ENCODE measurements around the gene FLOT2.
"Not testable (repeated sequence)": the region's sequence is repeated elsewhere in the genome, so short reads cannot be mapped to it uniquely, and the experiment has no call there.

The FLOT2 gene

DNA sequence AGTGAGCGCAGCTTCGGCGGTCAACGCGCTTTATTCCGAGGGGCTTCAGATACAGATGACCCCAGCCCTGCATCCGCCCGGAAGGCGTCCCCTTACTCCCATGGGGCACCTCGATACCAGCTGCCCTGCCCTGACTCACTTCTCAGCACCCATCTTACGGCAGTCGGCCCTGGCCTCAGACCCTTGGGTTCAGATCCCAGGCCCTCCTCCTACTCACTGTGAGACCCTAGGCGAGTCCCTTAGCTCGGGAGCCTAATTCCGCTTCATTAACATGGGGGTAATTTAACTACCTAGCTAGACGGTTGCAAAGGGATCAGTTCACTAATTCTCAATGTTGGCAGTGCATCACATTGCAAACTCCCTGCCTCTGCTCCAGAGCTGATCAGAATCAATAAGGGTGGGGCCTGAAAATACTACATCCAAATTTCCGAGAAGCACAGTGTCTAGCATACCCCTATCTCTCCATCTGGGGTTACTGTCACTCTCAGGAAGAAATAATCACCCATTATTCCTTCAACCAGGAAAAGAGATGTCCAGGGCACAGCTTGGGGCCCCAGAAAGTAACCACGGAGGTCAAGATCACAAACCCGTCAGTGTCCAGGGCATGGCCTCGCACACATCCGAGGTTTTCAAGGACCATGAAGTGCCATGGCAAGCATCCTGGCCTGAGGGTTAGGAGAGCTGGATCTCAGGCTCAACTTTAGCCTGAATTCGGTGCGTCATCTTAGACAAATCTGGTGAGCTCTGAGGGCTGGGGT, 415 bp upstream of the FLOT2 start:
- in situ Hi-C loops (cut with HindIII; ENCODE audit: low sequenced_read_pairs), result no loop called here

DNA sequence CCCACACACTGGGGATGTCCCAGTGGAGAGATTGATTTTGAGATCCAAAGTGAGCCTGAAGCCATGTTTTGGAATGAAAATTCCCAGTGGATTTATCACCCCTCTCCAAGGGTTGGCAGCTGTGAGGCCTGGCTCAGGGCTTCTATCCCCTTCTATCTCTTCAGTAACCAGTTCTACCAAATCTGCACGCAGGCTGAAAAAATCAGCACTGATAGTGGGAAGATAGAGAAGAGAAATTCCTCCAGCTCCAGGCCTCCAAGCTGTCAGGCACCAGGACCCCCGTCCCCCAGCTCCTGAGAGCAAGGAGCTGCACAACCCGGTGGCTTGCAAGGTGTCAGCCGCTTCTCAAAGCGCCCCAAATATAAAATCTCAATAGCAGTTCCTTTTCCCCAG, 1.0 kb downstream of the FLOT2 start:
- in situ Hi-C loops (cut with HindIII; ENCODE audit: low sequenced_read_pairs), result no loop called here

DNA sequence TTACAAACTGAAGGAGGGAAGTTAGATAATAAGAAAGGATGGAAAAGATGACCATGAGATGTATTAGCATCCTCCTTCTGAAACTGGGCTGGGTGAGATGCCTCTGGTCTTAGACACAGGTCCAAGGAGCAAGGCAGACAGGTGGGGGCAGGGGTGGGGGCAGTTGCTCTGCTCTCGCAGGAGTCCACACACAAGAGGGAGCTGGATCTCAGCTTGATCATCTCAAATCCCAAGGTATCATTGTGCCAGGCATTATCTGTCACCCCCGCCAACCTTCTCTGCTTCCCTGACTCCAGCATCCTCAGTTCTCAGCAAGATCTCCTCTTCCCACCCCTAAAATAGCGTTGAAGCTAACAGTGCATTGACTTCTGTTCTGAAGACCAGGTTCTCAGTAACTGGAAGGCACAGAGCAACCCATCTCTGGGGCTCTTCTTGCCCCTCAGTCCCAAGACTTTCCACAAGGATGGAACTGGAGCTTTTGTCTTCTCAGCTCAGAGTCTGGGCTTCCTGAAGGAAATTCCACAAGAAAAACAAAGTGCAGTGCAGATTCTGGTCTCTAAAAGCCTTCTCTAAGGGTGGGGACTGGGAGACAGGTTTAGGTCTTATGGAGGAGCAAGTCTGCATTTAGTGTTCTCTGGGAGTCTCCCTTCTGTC, 1.6 kb downstream of the FLOT2 start:
- in situ Hi-C loops (cut with HindIII; ENCODE audit: low sequenced_read_pairs), result no loop called here

DNA sequence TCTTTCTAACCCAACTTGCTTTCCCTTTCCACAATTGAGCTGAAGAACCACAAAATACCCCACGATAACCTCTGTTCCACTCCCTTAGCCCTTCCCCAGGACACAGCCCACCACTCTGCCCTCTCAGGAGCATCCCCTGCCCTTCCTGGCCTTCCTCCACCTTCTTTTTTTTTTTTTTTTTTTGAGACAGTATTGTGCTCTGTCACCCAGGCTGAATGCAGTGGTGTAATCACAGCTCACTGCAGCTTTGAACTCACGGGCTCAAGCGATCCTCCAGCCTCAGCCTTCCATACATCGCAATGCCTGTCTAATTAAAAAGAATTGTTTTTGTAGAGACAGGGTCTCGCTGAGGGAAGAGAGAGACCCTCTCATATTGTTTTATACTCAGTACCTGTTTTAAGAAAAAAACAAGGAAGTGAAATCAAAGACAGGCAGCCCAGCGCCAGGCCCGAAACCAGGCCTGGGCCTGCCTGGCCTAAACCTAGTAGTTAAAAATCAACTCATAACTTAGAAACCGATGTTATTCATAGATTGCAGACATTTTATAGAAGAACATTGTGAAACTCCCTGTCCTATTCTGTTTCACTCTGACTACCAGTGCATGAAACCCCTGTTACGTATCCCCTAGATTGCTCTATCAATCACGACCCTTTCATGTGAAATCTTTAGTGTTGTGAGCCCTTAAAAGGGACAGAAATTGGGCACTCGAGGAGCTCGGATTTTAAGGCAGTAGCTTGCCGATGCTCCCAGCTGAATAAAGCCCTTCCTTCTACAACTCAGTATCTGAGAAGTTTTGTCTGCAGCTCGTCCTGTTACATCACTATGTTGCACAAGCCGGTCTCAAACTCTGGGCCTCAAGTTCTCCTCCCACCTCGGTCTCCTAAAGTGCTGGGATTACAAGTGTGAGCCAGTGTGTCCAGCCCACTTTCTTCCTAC, 4.0 kb downstream of the FLOT2 start:
- in situ Hi-C loops (cut with HindIII; ENCODE audit: low sequenced_read_pairs), result not testable (repeated sequence)

DNA sequence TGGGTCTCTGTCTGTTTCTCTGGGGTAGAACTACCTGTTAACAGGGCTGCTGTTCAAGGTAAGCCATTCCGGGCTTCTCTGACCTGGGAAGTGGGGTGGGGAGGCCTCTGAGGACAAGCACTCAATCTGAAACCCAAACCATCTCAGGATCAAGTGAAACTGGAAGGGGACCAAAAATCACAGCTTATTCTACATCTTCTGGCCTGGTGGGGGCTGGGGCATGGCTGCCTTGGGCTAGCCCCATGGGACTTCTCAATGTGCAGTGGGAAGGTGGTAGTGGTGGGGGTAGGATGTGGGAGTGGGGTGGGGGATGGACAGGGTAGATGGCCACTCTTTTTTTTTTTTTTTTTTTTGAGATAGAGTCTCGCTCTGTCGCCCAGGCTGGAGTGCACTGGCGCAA, 5.5 kb downstream of the FLOT2 start:
- in situ Hi-C loops (cut with HindIII; ENCODE audit: low sequenced_read_pairs), result no loop called here

DNA sequence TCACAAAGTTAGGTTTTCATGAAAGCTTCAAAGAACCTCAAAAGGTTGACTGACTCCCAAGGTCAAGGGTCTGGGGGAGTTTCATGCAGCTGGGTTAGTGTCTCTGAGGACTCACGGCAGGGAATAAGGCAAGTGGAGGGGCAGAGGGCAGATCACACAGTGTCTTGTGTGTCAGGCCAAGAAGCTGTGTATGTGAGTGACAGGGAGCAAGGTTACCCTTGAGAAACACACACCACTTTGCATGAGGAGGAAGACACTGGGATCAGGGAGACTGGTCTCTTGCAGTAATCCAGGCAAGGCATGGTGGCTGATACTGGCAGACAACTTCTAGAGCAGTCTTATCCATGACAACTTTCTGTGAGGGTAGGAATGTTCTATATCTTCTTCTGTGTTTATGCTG, 6.3 kb downstream of the FLOT2 start:
- in situ Hi-C loops (cut with HindIII; ENCODE audit: low sequenced_read_pairs), result no loop called here

DNA sequence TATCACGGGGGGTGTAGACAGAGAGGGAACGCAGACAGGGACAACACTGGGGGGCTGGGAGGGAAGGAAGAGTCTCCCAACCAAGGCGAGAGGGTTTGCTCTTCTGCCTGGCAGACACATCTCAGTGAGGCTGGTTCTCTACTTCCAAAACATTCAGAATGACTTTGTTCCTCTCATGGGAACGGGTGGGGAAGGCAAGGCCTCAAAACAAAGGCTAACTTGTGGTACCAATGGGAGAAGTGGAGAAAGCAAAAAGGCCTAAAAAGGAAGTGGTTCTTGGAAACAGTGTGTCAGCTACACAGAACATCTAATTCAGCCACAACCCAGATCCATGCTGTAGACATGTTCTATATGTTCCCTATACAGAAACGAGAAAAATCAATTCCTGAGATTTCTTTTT, 7.5 kb downstream of the FLOT2 start:
- in situ Hi-C loops (cut with HindIII; ENCODE audit: low sequenced_read_pairs), result no loop called here

DNA sequence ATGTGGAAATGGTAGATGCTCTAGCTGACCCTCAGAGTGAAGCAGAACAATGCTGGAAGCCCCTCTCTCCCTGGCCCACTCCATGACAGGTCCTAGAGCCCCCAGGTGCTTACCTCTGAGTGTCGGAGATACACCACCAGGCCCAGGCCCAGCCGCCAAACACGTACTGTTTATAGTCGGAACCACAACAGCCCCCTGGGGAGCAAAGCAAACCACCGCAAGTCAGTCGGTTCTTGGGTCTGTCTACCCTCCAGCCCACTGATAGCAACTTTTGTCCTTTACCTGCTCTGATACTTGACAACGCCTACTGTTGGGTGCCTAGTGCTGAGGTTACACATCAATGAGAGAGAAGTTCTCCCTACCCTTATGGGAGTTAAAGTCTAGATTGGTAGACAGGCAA, 8.7 kb downstream of the FLOT2 start:
- in situ Hi-C loops (cut with HindIII; ENCODE audit: low sequenced_read_pairs), result no loop called here

DNA sequence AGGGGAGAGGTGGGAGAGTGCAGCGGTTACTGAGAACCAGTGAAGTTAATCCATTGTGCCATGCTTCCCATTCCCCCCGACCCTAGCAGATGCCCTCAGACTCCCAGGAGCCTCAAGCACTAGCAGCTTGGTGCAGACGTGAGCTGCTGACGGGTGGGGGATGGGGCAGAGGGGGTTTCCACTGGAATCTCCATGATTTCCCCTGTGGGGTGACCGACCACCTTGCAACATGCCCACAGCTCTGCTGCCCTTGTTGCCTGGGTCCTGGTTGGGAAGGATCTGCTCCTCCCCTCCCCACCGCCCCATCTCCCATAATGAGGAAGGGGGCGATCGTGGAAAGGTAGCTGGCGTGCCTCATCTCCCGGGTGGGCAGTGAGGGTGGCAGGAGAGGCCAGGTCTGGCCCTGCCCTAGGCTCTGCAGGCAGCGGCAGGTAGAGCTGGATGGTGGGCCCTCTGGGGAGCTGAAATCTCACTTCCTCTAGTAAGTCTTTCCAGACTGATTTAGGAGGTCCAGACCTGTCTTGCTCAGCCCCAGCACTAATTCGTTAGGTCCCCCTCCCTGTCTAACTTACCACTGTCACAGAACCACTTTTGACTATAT, 9.6 kb downstream of the FLOT2 start:
- in situ Hi-C loops (cut with HindIII; ENCODE audit: low sequenced_read_pairs), result no loop called here

DNA sequence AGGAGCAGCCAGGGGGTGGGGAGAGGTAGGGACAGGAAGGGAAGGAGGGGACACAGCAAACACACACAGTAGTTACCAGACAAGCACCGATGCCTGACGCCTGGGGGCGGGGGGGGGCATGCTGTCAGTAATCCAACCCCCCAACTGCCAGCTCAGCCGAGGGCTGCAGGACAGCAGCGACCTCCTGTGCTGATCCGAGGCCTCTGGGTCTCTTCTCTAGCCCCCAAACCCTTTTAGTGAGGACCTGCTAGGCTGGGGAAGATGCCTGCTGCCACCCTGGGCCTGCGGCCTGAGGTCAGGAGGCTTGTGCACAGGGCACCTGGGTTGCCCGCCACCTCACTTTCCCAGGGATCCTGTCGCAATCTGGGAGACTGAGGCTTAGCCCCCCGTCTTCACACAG, 11.6 kb downstream of the FLOT2 start:
- in situ Hi-C loops (cut with HindIII; ENCODE audit: low sequenced_read_pairs), result no loop called here

DNA sequence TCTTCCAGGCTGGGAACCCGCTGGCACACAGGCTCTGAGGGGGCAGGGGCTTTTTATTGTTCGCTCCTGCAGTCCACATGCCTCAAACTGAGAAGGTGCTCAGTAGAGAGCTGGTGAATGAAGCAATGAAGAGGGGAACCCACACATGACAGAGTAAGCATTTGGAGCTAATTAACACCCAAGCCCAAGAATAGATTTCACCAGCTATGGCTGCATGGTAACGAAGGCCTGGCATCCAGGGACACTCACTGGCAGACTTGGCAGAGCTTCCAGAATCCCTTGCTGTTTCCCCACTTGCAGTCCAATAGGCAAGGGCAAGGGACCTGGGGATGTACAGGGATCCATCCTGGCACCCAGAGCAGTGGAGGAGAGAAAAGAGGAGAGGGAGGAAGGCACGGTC, 12.2 kb downstream of the FLOT2 start:
- in situ Hi-C loops (cut with HindIII; ENCODE audit: low sequenced_read_pairs), result no loop called here

DNA sequence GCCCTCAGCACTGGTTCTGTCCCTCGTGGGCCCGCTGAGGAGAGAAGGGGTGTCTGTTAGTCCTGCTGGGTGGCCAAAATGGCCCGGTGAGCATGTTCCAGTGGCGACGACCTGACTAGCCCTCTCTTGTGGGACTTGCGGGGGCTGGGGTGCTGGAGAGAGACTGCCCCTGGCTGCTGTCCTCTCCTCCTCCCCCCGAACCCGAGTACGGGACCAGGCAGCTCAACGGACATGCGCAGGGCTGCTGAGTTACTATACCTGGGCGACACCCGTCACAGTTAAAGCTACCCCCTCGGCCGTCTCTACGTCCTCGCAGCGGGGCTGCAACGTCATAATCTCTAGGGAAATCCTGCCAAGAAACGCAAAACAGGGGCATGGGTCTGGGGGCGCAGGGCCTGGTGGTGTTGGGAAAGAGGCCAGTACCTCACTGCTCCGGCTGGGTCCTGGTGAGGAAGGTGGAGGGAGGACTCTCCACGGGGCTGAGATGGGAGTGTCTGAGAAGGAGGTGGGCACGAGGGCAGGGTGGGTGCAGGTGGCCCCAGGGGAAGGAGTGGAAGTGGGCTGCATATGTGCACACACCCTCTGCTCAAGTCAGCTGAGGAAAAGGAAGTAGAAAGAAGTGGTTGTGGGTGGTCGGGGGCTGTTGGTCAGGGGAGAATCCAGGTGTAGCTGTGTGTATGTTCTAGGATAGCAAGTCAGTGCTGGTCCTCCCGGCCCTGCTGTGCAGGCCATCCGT, 13.4 kb downstream of the FLOT2 start:
- in situ Hi-C loops (cut with HindIII; ENCODE audit: low sequenced_read_pairs), result no loop called here

DNA sequence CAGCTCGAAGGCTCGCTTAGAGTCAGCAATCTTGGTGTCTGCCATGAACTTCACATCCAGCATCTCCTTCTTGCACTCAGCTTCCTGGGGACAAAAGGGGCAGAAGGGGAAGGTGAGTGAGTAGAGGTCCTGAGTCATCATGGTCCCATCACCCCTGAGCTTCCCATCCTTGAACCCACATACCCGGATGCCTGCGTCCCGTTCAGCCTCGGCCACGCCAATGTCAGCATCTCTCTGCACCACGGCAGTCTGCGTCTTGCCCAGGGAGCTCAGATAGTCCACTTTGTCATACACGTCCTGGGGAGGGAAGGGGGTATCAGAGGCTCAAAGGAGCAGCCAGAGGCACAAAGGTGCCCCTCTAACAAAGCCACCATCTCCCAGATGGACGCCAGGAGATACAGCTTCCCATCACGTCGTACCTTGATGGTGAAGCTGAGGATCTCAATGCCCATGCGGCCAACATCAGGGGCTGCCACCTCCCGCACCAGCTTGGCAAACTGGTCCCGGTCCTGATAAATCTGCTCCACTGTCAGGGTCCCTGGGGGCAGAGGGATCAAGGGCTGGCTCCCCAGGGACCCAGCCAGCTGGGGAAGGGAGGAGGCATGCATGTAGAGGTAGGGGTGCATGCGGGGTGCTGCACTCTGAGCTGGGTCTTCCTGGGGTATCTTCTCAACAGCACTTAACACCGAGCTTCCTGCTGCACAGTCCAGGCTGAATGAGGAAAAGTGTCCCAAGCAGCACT, 15.2 kb downstream of the FLOT2 start:
- in situ Hi-C loops (cut with HindIII; ENCODE audit: low sequenced_read_pairs), result no loop called here

DNA sequence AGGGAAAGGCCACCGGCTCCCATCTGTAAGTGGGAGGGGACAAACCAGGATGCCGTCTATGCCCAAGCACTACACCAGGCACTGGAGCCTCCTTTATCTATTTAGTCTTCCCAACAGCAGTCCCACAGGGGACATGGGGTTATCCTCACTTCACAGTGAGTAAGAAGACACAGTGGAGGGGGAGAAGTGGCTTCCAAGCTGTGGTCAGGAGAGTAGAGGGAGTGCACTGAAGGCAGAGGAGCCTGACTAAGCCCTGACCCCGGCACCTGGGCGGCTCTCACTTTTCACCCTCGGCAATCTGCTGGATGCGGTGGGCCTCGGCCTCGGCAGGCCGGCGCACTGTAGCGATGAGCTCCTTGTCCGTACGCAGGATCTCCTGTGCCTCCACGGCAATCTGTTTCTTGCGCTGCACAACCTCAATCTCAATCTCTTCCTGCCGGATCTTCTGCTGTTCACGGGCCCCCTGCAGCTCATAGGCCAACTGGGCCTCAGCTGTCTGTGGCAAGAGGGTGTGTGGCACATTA, 15.9 kb downstream of the FLOT2 start:
- in situ Hi-C loops (cut with HindIII; ENCODE audit: low sequenced_read_pairs), result no loop called here

DNA sequence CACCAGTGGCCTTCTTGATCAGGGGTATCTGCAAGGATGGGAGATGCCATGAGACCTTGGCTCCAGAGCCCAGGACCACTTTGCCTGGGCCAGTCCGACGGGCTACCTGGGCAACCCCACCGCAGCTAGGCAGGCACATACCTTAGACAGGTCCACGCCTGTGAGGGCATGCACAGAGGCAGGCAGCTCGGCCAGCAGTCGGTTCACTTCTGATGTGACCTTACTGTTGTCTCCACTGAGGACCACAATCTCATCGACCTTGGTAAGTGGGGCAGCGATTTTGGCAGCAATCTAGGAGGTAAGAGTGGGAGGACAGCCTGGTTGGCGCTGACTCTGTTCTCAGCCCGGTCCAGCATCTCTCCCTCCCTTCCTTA, 17.0 kb downstream of the FLOT2 start:
- in situ Hi-C loops (cut with HindIII; ENCODE audit: low sequenced_read_pairs), result no loop called here

DNA sequence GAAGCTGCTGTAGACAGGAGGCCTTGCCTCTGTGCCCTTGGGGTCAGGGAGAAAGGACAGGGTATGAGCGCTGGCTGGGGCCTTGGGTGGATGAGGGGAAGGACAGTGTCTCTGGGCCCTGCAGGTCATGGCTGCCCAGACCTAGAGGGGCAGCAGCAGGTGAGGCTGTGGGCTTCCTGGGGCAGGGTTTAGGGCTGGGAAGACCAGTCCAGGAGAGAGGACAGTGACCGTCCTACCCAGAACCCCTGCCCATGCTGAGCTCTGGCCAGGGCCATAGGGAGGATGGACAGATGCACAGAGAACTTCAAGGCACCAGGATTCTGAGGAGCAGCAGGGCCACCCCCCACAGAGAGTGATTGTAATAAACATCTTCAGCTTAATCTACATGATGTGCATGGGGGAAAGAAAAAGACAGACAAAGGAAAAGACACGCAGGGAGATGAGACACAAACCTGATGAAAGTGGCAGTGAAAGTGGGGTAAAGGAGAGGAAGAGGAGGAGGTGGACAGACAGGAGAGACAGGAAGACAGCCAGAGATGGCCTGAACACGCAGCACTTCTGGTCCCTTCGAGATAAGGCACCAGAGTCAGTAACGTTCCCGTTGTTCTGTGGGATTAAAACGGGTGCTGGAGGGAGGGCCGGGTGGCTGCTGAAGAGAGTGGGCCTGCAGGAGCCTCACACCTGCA, 17.5 kb downstream of the FLOT2 start:
- in situ Hi-C loops (cut with HindIII; ENCODE audit: low sequenced_read_pairs), result no loop called here

DNA sequence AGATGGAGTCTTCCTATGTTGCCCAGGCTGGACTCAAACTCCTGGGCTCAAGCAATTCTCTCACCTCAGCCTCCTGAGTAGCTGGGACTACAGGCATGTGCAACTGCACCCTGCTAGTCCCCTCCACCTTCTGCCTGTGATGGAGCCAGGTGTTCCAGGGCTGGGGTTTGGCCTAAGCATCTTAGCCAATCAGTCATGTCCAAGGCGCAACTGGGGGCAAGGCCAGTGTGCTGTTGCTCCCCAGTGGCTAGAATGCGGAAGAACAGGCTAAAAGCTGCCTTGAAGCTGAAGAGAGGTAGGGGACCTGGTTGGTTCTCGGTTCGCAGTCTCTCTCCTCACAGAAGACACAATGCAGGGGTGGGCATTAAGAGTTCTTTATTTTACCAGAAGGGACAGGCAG, 18.6 kb downstream of the FLOT2 start:
- in situ Hi-C loops (cut with HindIII; ENCODE audit: low sequenced_read_pairs), result no loop called here

DNA sequence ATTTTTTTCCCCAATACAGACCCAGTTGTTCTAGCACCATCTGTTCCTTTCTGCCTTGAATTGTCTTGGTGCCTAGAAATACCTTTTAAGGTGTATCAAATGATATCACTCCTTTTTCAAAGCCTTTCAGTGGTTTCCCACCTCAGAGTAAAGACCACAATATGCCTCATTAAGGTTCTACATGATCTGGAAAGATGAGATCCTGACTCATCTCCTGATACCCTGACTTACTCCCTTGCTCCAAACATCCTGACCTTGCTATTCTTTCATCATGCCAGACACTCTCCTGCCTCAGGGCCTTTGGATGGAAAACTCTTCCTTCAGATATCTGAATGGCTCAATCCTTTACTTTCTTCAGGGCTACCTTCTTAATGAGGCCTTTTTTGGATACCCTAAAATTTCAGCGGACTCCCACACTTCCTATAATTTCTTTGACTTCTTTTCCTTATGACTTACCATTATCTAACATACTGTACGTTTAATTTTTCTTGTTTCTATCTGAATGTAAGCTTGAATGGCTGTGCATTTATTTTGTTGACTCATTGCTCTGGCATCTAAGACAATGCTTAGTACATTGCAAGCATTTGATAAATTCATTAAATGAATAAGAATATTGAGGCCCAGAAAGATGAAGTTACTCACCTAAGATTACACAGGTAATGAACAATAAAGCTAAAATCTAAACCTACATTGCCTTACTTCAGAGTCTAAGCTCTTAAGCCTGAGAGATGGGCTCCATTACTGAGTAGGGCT, 19.2 kb downstream of the FLOT2 start:
- in situ Hi-C loops (cut with HindIII; ENCODE audit: low sequenced_read_pairs), result no loop called here

All from DLD1 (cell line).